GM19193 (cell line): ENCODE results near the gene ELF5.

Source experiments
- POLR2A ChIP-seq: IDR thresholded peaks from 4 replicates; pipeline ENCODE4 v1.6.1; 2011; ENCODE audit not compliant: insufficient read depth, insufficient read length; ENCODE audit errors: extremely low read depth

The ELF5 gene

GRCh38 chr11:34438529-34439507 lies 74.8 kb downstream of the ELF5 start, which contains the start of gene CAT:
CAT (plus strand) TSS chr11:34438934; CDS start chr11:34439014, 80 bp downstream.
- TF ChIP-seq POLR2A: peak; percentile 79

- TF ChIP-seq POLR2A: no peak
Measured at GRCh38 chr11:34437224-34438125, 76.1 kb downstream of the ELF5 start.

GRCh38 chr11:34433899-34434298 lies 79.7 kb downstream of the ELF5 start:
- TF ChIP-seq POLR2A: no peak

GRCh38 chr11:34432822-34433221 lies 80.8 kb downstream of the ELF5 start:
- no peak for TF ChIP-seq POLR2A

GRCh38 chr11:34431979-34432378 lies 81.6 kb downstream of the ELF5 start:
- no peak for TF ChIP-seq POLR2A
